Tibial nerve (tissue), 4 donors: ENCODE measurements around the gene PLEKHG4. TPM values are rescaled to one million over a fixed set of nuclear protein-coding genes. Genes with fewer than 3 reads are reported as not detected.

ENCODE experiments used
- DNase-seq, 2 donors: peaks; one replicate each; pipeline ENCODE4 v3.0.0-alpha.2; 2019; ENCODE audit warnings: low spot score in 2 of 2
- H3K27ac ChIP-seq, 4 donors: fragments of 200-600 bp; sonication (generic) in 3 of 4; one replicate each; pipeline ENCODE4 v1.5.1; 2017 to 2019; ENCODE audit warnings: mild to moderate bottlenecking in 1 of 4
- H3K27me3 ChIP-seq, 2 donors: fragments of 200-600 bp; sonication (generic) in 1 of 2; one replicate each; pipeline versions ENCODE4 v1.5.1 to v1.6.0; 2017 to 2019
- H3K36me3 ChIP-seq, 3 donors: fragments of 200-600 bp; sonication (generic); one replicate each; pipeline ENCODE4 v1.5.1; 2018 to 2019
- H3K4me1 ChIP-seq, 4 donors: fragments of 200-600 bp; sonication (generic) in 3 of 4; one replicate each; pipeline ENCODE4 v1.5.1; 2017 to 2019
- H3K4me3 ChIP-seq, 4 donors: fragments of 200-600 bp; sonication (generic) in 3 of 4; one replicate each; pipeline ENCODE4 v1.5.1; 2017 to 2019; ENCODE audit warnings: mild to moderate bottlenecking in 1 of 4, moderate library complexity in 1 of 4
- H3K9me3 ChIP-seq, 4 donors: fragments of 200-600 bp; sonication (generic) in 3 of 4; one replicate each; pipeline ENCODE4 v1.5.1; 2017 to 2019
- CTCF ChIP-seq, 5 experiments: fragments of 200-600 bp in 3 of 5; fragments of 450-650 bp in 2 of 5; sonication (generic) in 3 of 5; IDR thresholded peaks; one replicate each; pipeline ENCODE4 v1.5.1; 2016 to 2019; ENCODE audit warnings: antibody characterized with exemption in 5 of 5, mild to moderate bottlenecking in 3 of 5, moderate library complexity in 2 of 5
- EP300 ChIP-seq, 2 donors: sonication (generic); formaldehyde crosslinking; IDR thresholded peaks; one replicate each; pipeline ENCODE4 v1.6.1; 2017; ENCODE audit warnings: antibody characterized with exemption in 2 of 2, mild to moderate bottlenecking in 1 of 2
- POLR2A ChIP-seq, 2 donors: fragments of 450-650 bp; IDR thresholded peaks; one replicate each; pipeline ENCODE4 v1.6.1; 2017; ENCODE audit warnings: antibody characterized with exemption in 2 of 2, mild to moderate bottlenecking in 2 of 2, moderate library complexity in 2 of 2
- WGBS, 2 donors: methylation state at CpG; one replicate each; pipeline ENCODE4 v1.1.5; 2018; 5-methylcytosine and 5-hydroxymethylcytosine counted together
- total RNA-seq, 4 donors: library from RNA; depleted of rRNA; stranded (reverse); fragments of >200 nt; gene quantifications; one replicate each; pipeline ENCODE4 v1.1.0, GENCODE V29; 2016

PLEKHG4 gene
- total RNA-seq, 4 donors from 2014 or later: 25.6 to 42.4 (median 34.6) TPM

GRCh38 chr16:67234180-67234597, 45.1 kb upstream of the PLEKHG4 start:
- no peak for DNase-seq
- Histone ChIP-seq H3K4me3 (no peak overlapping the region), H3K4me1 (peaks cover 0 to 3% (median 0%) of the 10 kb centered on the region in 4 donors), H3K9me3 (no peaks in the 10 kb centered on the region), H3K27me3 (no peaks in the 10 kb centered on the region), H3K36me3 (peaks cover 9 to 99% (median 25%) of the 10 kb centered on the region in 3 donors), H3K27ac (no peak overlapping the region)
- WGBS, 2 donors: 91 to 98% methylated on average over 8 to 10 of the region's 10 CpGs
- TF ChIP-seq EP300 (IDR thresholded peaks at IDR 0.05): no peak
- TF ChIP-seq POLR2A (IDR thresholded peaks at IDR 0.05): no peak
- TF ChIP-seq CTCF (IDR thresholded peaks at IDR 0.05): no peak

DNA sequence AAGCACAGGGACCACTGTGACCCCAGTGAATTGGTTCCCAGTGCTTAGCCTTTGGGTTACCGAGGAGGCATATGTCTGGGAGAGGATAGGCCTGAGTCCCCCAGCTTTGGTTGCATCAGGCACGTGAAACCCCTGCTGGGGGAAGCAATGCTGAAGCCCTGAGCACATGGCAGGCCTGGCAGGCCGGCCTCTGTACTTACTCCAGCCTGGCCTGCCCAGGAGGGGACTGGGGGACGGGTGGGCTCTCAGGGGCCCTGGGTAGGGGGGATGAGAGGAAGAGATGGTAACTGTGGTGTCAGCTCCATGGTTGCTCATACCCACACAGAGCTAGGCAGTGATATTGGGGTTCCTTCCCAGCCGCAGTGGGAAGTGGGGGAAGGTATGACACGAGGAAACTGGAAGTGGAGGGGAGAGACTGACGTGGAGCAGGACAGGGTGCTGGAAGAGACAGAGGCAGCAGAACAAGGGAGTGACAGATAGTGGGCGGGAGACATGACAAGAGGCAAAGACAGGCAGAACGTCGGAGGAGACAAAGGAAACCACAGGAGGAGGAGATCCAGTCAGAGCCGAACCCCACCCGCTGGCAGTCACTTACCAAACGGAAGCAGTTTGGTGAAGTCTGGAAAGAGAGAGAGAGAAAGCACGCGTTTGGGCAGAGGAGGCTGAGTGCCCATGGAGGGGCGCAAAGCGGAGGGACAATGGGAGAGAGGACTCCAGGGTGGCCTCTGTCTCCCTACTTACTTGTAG, 43.3 kb upstream of the PLEKHG4 start:
- peaks cover 0 to 14% (median 6%) of the 10 kb centered on the region in 4 donors for H3K4me1 ChIP-seq
- H3K4me3 ChIP-seq: no peak overlapping the region
- H3K9me3 ChIP-seq: no peaks in the 10 kb centered on the region
- H3K36me3 ChIP-seq: peaks cover 9 to 89% (median 25%) of the 10 kb centered on the region in 3 donors
- DNase-seq: no peak
- peak overlapping the region in 1 of 4 donors; percentile 9 for H3K27ac ChIP-seq
- H3K27me3 ChIP-seq: no peaks in the 10 kb centered on the region
- TF ChIP-seq EP300 (IDR thresholded peaks at IDR 0.05) (no peak), POLR2A (IDR thresholded peaks at IDR 0.05) (no peak), CTCF (IDR thresholded peaks at IDR 0.05) (no peak)
- 85% methylated on average over 17 of the region's 17 CpGs for WGBS, 2 donors

- Histone ChIP-seq H3K9me3 (no peaks in the 10 kb centered on the region), H3K27me3 (no peaks in the 10 kb centered on the region), H3K4me3 (no peak overlapping the region), H3K36me3 (peaks cover 9 to 81% (median 23%) of the 10 kb centered on the region in 3 donors), H3K27ac (peak overlapping the region in 1 of 4 donors; percentile 44), H3K4me1 (peaks cover 0 to 22% (median 14%) of the 10 kb centered on the region in 4 donors)
- TF ChIP-seq CTCF (IDR thresholded peaks at IDR 0.05): no peak
- no peak for TF ChIP-seq EP300 (IDR thresholded peaks at IDR 0.05)
- TF ChIP-seq POLR2A (IDR thresholded peaks at IDR 0.05): no peak
- WGBS, 2 donors: 74 to 81% methylated on average over 47 to 49 of the region's 50 CpGs
- DNase-seq: no peak
These were observed 42.6 kb upstream of the PLEKHG4 start for GRCh38 chr16:67236563-67237395.

DNA sequence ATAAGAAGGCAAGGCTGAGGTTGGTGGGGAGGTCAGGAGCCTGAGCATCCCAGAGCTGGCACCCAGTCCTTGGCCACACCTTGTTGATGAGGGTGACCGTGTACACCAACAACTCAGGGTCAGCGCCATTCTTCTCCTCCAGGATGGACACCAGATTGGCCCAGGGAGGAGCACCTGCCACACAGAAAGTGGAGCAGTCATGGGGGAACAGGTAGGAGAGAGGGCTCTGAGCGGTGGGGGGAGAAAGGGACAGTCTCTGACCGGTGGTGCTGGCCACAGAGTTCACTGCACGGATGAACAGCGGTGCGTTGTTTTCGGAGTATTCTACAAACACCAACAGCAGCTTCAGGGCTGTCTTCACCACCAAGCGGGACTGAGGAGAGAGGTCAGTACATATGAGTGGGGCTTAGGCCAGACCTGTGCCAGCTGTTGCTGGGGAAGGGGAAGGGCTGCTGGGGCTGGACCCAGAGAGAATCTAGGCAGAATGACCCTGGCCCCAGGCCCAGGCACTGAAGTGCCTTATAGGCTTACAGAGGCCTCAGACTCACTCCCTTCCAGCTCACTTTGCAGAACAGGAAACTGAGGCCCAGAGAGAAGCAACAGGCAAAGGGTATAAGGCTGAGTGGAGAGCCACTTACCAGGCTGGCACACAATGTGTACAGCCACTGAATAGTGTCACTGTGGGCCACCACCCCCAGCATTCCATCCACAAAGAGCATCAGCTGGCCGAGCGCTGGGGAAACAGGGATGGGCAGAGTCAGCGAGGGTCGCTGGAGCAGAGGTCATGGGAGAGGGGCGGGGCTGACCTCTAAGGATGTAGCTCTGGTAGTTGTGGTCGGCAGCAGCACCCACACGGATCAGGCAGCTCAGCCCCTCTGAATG, 41.7 kb upstream of the PLEKHG4 start:
- Histone ChIP-seq H3K4me3 (no peak overlapping the region), H3K36me3 (peaks cover 9 to 73% (median 21%) of the 10 kb centered on the region in 3 donors), H3K9me3 (no peaks in the 10 kb centered on the region), H3K27me3 (no peaks in the 10 kb centered on the region), H3K4me1 (peaks cover 0 to 29% (median 16%) of the 10 kb centered on the region in 4 donors), H3K27ac (peak overlapping the region in 1 of 4 donors; percentile 44)
- DNase-seq: no peak
- TF ChIP-seq POLR2A (IDR thresholded peaks at IDR 0.05) (no peak), EP300 (IDR thresholded peaks at IDR 0.05) (no peak), CTCF (IDR thresholded peaks at IDR 0.05) (no peak)
- 65 to 68% methylated on average over 16 of the region's 16 CpGs for WGBS, 2 donors
